Osteoblast (primary cell): ENCODE results near the gene TNC. TPM values are rescaled to one million over a fixed set of nuclear protein-coding genes. Genes with fewer than 3 reads are reported as not detected.
A peak's percentile ranks its signal among the peaks of the same experiment; 100 is the strongest.

ENCODE experiments used
- DNase-seq: peaks from one replicate; pipeline ENCODE4 v3.0.0; 2011; ENCODE audit warnings: low spot score, mixed read lengths; ENCODE audit not compliant: insufficient read length; ENCODE audit errors: missing footprints
- H2AFZ ChIP-seq: 2 replicates; pipeline ENCODE4 v1.6.0; 2011; ENCODE audit warnings: mild to moderate bottlenecking, low read length
- H3K27ac ChIP-seq: 2 replicates; pipeline ENCODE4 v1.5.1; 2011; ENCODE audit warnings: mild to moderate bottlenecking, low read depth, low read length, moderate library complexity
- H3K27me3 ChIP-seq: 2 replicates; pipeline ENCODE4 v1.6.0; 2012; ENCODE audit warnings: mild to moderate bottlenecking, control low read depth, inconsistent platforms, low read length, moderate library complexity; ENCODE audit not compliant: insufficient read depth
- H3K36me3 ChIP-seq: 2 replicates; pipeline ENCODE4 v1.5.1; 2011; ENCODE audit warnings: mild to moderate bottlenecking, low read length, control low read depth, moderate library complexity; ENCODE audit not compliant: insufficient read depth
- H3K4me1 ChIP-seq: 2 replicates; pipeline ENCODE4 v1.5.1; 2011; ENCODE audit warnings: mild to moderate bottlenecking, low read length, control low read depth, moderate library complexity; ENCODE audit not compliant: insufficient read depth
- H3K4me2 ChIP-seq: 2 replicates; pipeline ENCODE4 v1.6.0; 2011; ENCODE audit warnings: mild to moderate bottlenecking, low read length; ENCODE audit not compliant: insufficient read depth
- H3K4me3 ChIP-seq: fragments of 200-600 bp; sonication (generic); 3 replicates; pipeline ENCODE4 v1.5.1; 2012; ENCODE audit warnings: mild to moderate bottlenecking, low read length, inconsistent platforms; ENCODE audit not compliant: insufficient read depth
- H3K79me2 ChIP-seq: 2 replicates; pipeline ENCODE4 v1.6.0; 2012; ENCODE audit warnings: mild to moderate bottlenecking, low read length, control low read depth, inconsistent platforms; ENCODE audit not compliant: insufficient read depth
- H3K9me3 ChIP-seq: 2 replicates; pipeline ENCODE4 v1.5.1; 2011; ENCODE audit warnings: low read depth, low read length, control low read depth
- H4K20me1 ChIP-seq: 2 replicates; pipeline ENCODE4 v1.6.0; 2012; ENCODE audit warnings: mild to moderate bottlenecking, low read length, control low read depth; ENCODE audit not compliant: insufficient read depth
- total RNA-seq: library from RNA; depleted of rRNA; stranded (reverse); fragments of >200 nt; gene quantifications from 2 replicates; pipeline ENCODE4 v1.2.3, GENCODE V29; 2012
- TF ChIP-seq, protein P1 (sequence below): IDR thresholded peaks from 2 replicates; pipeline ENCODE4 v1.5.1; 2011; ENCODE audit warnings: mild to moderate bottlenecking, low read depth, low read length, moderate library complexity; ENCODE audit errors: extremely low read depth

The TNC gene
- total RNA-seq, 1 donor, result 611 TPM

- no peak for DNase-seq
- Histone ChIP-seq H3K79me2 (peaks cover 51% of the 10 kb centered on the region), H3K36me3 (peaks cover 16% of the 10 kb centered on the region), H3K27me3 (no peaks in the 10 kb centered on the region), H3K4me3 (no peak overlapping the region), H3K4me1 (peaks cover 56% of the 10 kb centered on the region), H2AFZ (no peak overlapping the region), H3K4me2 (peak overlapping the region; percentile 58), H3K27ac (peak overlapping the region; percentile 75), H3K9me3 (no peaks in the 10 kb centered on the region), H4K20me1 (peaks cover 4% of the 10 kb centered on the region)
- TF ChIP-seq, protein P1, sequence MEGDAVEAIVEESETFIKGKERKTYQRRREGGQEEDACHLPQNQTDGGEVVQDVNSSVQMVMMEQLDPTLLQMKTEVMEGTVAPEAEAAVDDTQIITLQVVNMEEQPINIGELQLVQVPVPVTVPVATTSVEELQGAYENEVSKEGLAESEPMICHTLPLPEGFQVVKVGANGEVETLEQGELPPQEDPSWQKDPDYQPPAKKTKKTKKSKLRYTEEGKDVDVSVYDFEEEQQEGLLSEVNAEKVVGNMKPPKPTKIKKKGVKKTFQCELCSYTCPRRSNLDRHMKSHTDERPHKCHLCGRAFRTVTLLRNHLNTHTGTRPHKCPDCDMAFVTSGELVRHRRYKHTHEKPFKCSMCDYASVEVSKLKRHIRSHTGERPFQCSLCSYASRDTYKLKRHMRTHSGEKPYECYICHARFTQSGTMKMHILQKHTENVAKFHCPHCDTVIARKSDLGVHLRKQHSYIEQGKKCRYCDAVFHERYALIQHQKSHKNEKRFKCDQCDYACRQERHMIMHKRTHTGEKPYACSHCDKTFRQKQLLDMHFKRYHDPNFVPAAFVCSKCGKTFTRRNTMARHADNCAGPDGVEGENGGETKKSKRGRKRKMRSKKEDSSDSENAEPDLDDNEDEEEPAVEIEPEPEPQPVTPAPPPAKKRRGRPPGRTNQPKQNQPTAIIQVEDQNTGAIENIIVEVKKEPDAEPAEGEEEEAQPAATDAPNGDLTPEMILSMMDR, result no peak
Measured at GRCh38 chr9:115106001-115106400, 12.0 kb downstream of the TNC start.

GRCh38 chr9:115104908-115105307 lies 13.0 kb downstream of the TNC start:
- Histone ChIP-seq H3K4me2 (peak overlapping the region; percentile 58), H3K4me1 (peaks cover 59% of the 10 kb centered on the region), H3K27ac (peak overlapping the region; percentile 75), H3K4me3 (no peak overlapping the region), H4K20me1 (peaks cover 4% of the 10 kb centered on the region), H3K27me3 (no peaks in the 10 kb centered on the region), H3K79me2 (peaks cover 55% of the 10 kb centered on the region), H3K9me3 (no peaks in the 10 kb centered on the region), H2AFZ (no peak overlapping the region), H3K36me3 (peaks cover 16% of the 10 kb centered on the region)
- TF ChIP-seq, protein P1, result no peak
- no peak for DNase-seq

- no peak for DNase-seq
- Histone ChIP-seq H3K79me2 (peaks cover 55% of the 10 kb centered on the region), H3K27me3 (no peaks in the 10 kb centered on the region), H3K36me3 (peaks cover 12% of the 10 kb centered on the region), H2AFZ (no peak overlapping the region), H3K27ac (peak overlapping the region; percentile 75), H3K4me2 (peak overlapping the region; percentile 58), H3K9me3 (no peaks in the 10 kb centered on the region), H4K20me1 (no peaks in the 10 kb centered on the region), H3K4me3 (no peak overlapping the region), H3K4me1 (peaks cover 55% of the 10 kb centered on the region)
- TF ChIP-seq, protein P1, result no peak
Measured at GRCh38 chr9:115103746-115104477, 14.0 kb downstream of the TNC start.

GRCh38 chr9:115099901-115100300 lies 18.1 kb downstream of the TNC start:
- no peak overlapping the region for H3K4me2 ChIP-seq
- H3K4me1 ChIP-seq, result peaks cover 29% of the 10 kb centered on the region
- no peaks in the 10 kb centered on the region for H4K20me1 ChIP-seq
- no peak for DNase-seq
- no peaks in the 10 kb centered on the region for H3K36me3 ChIP-seq
- H3K9me3 ChIP-seq, result no peaks in the 10 kb centered on the region
- H3K79me2 ChIP-seq, result peaks cover 62% of the 10 kb centered on the region
- no peak overlapping the region for H2AFZ ChIP-seq
- TF ChIP-seq, protein P1, result no peak
- no peak overlapping the region for H3K4me3 ChIP-seq
- H3K27me3 ChIP-seq, result no peaks in the 10 kb centered on the region
- H3K27ac ChIP-seq, result no peak overlapping the region
